Measurements from ENCODE around the gene KIF5C.

KIF5C gene

DNA sequence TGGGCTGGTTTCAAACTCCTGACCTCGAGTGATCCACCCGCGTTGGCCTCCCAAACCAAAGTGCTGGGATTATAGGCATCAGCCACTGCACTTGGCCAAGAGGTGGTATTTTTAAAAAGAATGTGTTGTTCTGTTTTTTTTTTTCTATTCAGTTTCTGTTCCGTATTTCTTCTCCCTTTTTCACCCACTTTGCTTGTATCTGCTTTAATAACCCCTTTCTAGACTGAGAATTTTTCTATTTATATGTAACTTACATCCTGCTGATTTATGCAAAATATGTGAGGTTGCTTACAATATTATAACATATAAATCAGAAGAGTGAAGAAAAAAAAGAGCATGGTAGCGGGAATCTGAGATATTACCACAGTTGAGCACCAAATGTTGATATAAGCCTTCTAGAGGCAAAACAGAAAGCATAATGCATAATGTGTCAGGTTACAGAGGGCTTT lies 146.3 kb downstream of the KIF5C start:
- no peak for DNase-seq

DNA sequence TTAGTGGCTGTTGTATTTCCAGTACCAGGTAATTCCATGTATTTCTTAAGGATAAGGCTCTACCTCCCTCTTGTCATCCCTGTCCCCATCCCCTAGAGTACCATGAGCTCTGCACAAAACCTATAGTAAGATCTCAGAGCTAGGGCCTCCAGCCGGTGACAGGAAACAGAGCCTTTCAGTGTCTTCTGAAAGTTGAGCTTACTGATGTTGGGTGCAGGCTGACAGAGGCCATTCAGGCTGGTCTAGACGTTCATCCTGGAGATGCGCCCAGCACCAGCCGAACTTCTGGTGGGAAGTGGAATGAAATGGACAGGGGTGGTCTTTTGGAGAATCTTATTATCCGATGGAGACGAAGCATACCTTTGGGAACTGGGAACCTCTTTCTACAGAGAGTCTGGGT lies 146.7 kb downstream of the KIF5C start:
- DNase-seq: no peak

GRCh38 chr2:149023091-149023490 lies 148.1 kb downstream of the KIF5C start:
- DNase-seq: no peak

GRCh38 chr2:149027590-149028250 lies 152.7 kb downstream of the KIF5C start:
- no peak for DNase-seq

GRCh38 chr2:149028377-149028776 lies 153.3 kb downstream of the KIF5C start:
- DNase-seq: no peak

DNA sequence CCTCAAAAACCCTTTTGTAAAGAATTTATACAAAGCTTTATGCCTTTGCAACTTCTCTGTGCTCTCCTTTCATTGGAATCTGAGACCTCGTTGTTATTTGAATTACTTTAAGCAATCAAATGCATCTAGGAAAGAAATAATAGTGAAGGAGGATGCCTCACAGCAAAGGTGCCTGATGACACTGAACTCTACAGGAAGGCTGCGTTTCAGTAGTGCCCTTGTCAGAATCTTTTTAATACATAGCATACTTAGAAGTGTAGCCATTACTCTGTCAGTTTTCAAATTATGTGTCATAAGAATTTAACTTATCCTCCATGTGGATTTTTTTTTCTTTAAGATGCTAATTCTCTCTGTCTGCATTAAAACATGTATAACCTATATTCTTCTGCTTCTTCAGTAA lies 153.9 kb downstream of the KIF5C start:
- DNase-seq: no peak

- no peak for DNase-seq
Observed at GRCh38 chr2:149029307-149029965, 154.4 kb downstream of the KIF5C start.

DNA sequence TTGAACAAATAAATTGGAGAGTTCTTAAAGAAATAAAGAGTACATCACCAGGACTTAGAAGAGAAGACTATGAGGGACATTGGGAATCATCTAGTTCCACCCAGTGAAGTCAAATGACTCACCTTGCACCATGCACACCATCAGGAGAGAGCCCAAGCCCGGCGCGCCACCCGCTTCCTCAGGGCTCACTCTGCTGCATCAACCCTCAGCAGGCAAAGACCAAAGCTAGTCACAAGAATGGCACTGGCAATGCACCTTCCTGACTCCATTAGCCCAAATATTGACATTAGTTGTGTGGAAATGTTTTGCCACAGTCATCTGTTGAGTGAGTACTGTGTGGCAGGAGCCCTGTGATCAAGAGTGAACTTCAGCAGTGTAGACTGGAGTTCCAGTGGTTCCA lies 156.4 kb downstream of the KIF5C start:
- no peak for DNase-seq

DNA sequence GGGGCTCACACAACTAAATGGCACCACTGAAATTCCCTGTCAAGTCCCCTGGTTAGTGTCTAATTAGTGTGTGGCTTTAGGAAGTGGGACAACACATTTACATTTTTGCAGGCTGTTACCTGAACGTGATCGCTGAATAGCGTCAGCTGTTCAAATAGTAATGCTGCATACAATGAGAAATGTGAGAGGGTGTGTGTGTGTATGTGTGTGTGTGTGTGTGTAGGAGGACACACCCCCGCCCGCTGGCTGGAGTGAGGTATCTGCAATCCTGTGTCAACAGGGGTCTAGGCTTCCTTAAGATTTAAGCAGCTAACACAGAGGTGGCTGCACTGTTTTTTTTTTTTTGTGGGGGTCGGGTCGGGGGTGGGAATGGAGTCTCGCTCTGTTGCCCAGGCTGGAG lies 158.7 kb downstream of the KIF5C start:
- DNase-seq: no peak

- DNase-seq: no peak
Observed at GRCh38 chr2:149034406-149034805, 159.4 kb downstream of the KIF5C start.

DNA sequence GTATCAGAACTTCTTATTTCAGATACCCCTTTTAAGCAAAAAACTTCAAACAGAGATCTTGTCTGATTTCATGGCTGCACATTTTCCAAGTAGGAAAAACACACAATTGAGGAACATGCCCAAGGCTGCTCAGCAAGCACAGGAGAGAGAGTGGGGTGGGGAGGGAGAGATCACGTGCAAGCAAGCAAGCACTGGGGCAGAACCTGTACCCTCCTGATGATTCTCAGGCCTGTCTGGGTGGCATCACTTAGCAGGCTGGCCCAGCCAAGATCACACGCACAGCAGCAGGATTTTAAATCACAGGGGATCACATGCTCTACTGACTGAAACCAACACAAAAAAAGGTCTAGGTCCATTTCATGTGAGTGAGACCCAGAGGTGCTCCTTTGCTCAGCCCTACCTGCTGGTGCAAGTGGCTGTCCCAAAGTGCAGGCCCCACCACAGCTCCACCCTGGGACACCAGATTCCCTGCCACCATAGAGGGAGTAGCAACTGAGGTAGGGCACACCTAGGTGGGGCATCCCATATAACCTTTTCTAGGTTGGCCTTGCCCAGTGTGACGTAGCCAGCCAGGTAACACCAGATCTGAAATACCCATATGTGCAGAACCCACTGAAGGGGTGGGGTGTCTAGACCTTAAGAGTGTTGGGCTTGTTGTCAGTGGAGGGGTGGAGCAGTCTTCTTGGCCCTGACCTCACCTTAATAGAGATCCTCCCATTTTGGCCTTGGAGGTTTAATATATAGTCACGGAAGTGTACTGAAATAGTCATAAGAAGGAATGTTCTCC lies 161.7 kb downstream of the KIF5C start:
- DNase-seq: no peak

DNA sequence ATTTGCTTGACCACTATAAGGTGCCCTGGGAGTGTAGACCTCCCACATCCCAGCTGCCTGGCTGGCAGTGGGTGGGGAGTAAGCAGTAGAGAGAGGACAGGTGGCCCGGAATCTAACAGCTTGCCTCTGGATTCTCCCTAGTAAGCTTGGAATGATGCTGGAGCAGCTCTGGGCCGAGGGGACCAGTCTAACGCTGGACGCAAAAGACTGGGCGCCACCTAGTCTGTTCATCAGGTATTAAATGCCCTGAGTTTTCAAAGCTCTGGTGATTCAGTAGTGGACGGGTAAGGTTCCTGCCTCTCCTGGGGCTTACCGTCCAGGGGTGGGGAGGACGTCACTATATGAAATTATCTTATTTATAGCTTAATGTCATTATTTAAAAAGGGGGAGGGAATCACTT lies 162.8 kb downstream of the KIF5C start:
- DNase-seq: no peak

DNA sequence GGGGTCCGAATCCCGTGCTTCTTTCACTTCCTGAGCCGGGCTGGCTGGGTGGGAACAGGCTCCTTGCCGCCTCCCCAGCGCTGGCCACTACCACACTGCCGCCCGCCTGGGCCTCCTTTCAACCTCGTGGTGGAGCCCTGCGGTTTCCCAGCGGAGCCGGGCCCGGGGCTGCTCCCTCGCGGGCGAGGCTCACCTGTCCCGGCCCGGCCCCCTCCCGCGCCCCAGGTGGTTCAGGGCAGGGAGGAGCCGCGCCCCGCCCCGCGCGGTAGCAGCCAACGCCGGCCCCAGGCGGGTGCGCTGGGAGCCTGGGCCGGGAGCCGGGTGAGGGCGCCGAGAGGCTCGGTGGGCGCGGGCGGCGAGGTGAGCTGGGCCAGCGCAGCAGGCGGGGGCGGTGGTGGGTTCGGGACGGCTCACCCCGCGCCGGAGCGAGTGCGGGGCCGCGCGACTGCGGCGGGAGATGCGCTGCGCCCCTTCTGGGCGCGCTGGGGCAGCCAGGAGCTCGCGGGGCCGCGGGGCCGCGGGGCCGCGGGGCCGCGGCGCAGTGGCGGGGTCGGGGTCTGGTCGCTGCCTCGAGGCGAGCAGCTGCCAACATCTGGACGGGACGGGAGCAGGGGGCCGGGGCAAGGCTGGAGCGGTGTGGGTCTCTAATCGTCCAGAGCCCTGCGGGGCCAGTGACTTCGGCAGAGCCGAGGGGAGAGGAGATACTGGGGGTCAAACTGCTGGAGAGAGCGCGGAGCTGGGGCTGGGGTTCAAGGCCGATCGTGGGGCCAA lies 163.6 kb downstream of the KIF5C start, which contains the start of gene LYPD6B:
Gene LYPD6B (plus strand): TSS at position 258 of the 771 bp plus-strand sequence. CDS start 92,250 bp downstream, outside the sequence.
- DNase-seq: no peak

GRCh38 chr2:149039213-149039724 lies 164.2 kb downstream of the KIF5C start:
- no peak for DNase-seq

- peak; percentile 65 for DNase-seq
Observed at GRCh38 chr2:149040451-149040850, 165.4 kb downstream of the KIF5C start.

DNA sequence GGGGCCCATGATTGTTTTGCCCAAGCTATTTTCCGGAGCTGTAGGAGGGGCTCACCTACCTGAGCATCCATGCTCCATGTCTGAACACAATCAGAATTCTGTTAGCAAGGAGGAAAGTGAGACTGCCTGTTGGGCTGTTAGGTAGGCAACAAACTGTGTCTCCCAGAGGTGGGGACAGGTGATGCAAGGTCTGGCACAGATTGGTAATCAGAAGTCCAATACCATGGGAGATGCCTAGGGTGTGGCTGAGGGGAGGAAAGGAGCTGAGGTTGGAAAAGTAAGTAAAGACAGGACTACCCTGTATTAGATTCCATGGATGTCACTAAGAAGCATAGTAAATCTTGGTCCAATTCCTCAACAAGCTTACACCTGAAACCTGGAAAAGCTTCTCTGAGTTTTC lies 166.5 kb downstream of the KIF5C start:
- DNase-seq: no peak

- no peak for DNase-seq
Observed at GRCh38 chr2:149042881-149043280, 167.9 kb downstream of the KIF5C start.

GRCh38 chr2:149044500-149044899 lies 169.5 kb downstream of the KIF5C start:
- DNase-seq: no peak

GRCh38 chr2:149047118-149047517 lies 172.1 kb downstream of the KIF5C start:
- DNase-seq: no peak

DNA sequence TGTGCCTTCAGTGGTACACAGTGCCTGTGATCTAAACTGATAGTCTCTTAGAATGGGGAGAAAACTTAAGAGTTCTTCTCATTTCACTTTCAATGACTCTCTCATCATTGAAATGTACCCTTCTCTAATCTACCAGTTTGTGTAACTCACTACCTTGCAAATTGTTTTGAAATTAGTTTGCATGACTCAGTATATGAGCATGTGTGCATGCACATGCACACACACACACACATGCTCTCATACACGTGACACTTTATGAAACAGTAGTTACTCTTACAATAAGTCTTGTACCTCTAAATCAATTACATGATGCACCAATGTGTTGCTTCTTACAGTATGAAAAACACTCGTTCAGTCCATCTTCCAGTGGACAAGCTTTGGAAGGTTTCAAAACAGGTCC lies 174.1 kb downstream of the KIF5C start:
- DNase-seq: no peak

DNA sequence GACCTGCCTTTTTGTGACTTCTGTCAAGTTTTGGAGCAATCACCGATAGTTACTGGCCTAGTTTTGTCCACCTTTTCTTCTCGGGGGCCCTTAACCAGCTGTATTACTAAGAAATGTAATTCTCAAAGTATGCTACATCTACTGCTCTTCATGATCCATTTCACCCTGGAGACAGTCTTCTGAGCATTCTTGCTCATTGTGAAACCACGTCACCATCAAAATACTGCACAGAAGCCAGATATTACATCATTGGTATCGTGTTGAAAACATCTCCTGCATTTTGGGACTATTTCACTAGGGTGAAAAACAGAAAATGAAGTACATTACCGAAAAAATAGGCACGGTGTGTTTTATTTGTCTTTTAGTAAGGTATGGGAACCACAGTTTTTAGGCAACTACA lies 175.2 kb downstream of the KIF5C start:
- no peak for DNase-seq

GRCh38 chr2:149055751-149056150 lies 180.7 kb downstream of the KIF5C start:
- no peak for DNase-seq

Data from hematopoietic multipotent progenitor cell treated with erythropoietin and hydrocortisone succinate and interleukin-3 and kit ligand, for 6 days (in vitro differentiated cells).